GM18873 (cell line): ENCODE data around the gene TAOK3.
"Not testable (repeated sequence)": the region's sequence is repeated elsewhere in the genome, so short reads cannot be mapped to it uniquely, and the experiment has no call there.

Experiments
- ATAC-seq: cut with Tn5 transposase; IDR thresholded peaks from one replicate; pipeline ENCODE4 v1.9.1; 2021; ENCODE audit warnings: mild to moderate bottlenecking, moderate library complexity, moderate number of reproducible peaks; ENCODE audit not compliant: unreplicated experiment, low FRiP score

The TAOK3 gene

GRCh38 chr12:118307069-118307954, 65.4 kb downstream of the TAOK3 start:
- no peak for ATAC-seq

- ATAC-seq, result no peak
Observed at GRCh38 chr12:118304093-118304492, 68.6 kb downstream of the TAOK3 start.

- no peak for ATAC-seq
Observed at GRCh38 chr12:118302053-118302452, 70.7 kb downstream of the TAOK3 start.

GRCh38 chr12:118299791-118300460, 72.8 kb downstream of the TAOK3 start:
- no peak for ATAC-seq

GRCh38 chr12:118297284-118297683, 75.4 kb downstream of the TAOK3 start:
- no peak for ATAC-seq

- ATAC-seq, result no peak
Observed at GRCh38 chr12:118292836-118293235, 79.9 kb downstream of the TAOK3 start.

GRCh38 chr12:118290130-118290529, 82.6 kb downstream of the TAOK3 start:
- no peak for ATAC-seq

- no peak for ATAC-seq
Observed at GRCh38 chr12:118288174-118288573, 84.5 kb downstream of the TAOK3 start.

GRCh38 chr12:118287728-118288127, 85.0 kb downstream of the TAOK3 start:
- no peak for ATAC-seq

GRCh38 chr12:118282767-118283166, 89.9 kb downstream of the TAOK3 start:
- ATAC-seq, result no peak

- ATAC-seq, result not testable (repeated sequence)
Observed at GRCh38 chr12:118278288-118278687, 94.4 kb downstream of the TAOK3 start.

- no peak for ATAC-seq
Observed at GRCh38 chr12:118274066-118274465, 98.6 kb downstream of the TAOK3 start.

- ATAC-seq, result no peak
Observed at GRCh38 chr12:118271770-118272417, 100.8 kb downstream of the TAOK3 start.

GRCh38 chr12:118271183-118271582, 101.5 kb downstream of the TAOK3 start:
- no peak for ATAC-seq

- ATAC-seq, result no peak
Observed at GRCh38 chr12:118269806-118270205, 102.9 kb downstream of the TAOK3 start.

- no peak for ATAC-seq
Observed at GRCh38 chr12:118259079-118259478, 113.6 kb downstream of the TAOK3 start.

- no peak for ATAC-seq
Observed at GRCh38 chr12:118256352-118256751, 116.4 kb downstream of the TAOK3 start.

- no peak for ATAC-seq
Observed at GRCh38 chr12:118249547-118249946, 123.2 kb downstream of the TAOK3 start.

- ATAC-seq, result not testable (repeated sequence)
Observed at GRCh38 chr12:118245886-118246285, 126.8 kb downstream of the TAOK3 start.

GRCh38 chr12:118238888-118239287, 133.8 kb downstream of the TAOK3 start:
- no peak for ATAC-seq

- no peak for ATAC-seq
Observed at GRCh38 chr12:118237908-118238307, 134.8 kb downstream of the TAOK3 start.
